ENCODE results near the gene PPP2R5D. TPM values are rescaled to one million over a fixed set of nuclear protein-coding genes. Genes with fewer than 3 reads are reported as not detected.

The PPP2R5D gene
- total RNA-seq, 3 donors from 2014 or later, result 35.9 to 45.0 (median 38.8) TPM

- ATAC-seq (no peak), DNase-seq (no peak)
- no peak for TF ChIP-seq CTCF (IDR thresholded peaks at IDR 0.05)
- Histone ChIP-seq H3K4me1 (ENCODE audit: low read depth) (peaks cover 11% of the 10 kb centered on the region), H3K36me3 (ENCODE audit: low read depth) (peaks cover 10% of the 10 kb centered on the region), H3K9me3 (no peaks in the 10 kb centered on the region), H3K4me3 (no peak overlapping the region)
- intact Hi-C loops (cut with DNase I, micrococcal nuclease), result no loop called here
Measured at GRCh38 chr6:43024436-43024835, 40.1 kb downstream of the PPP2R5D start.

- Histone ChIP-seq H3K4me3 (no peak overlapping the region), H3K9me3 (no peaks in the 10 kb centered on the region), H3K4me1 (ENCODE audit: low read depth) (peaks cover 7% of the 10 kb centered on the region), H3K36me3 (ENCODE audit: low read depth) (peaks cover 13% of the 10 kb centered on the region)
- intact Hi-C loops (cut with DNase I, micrococcal nuclease), result no loop called here
- TF ChIP-seq CTCF (IDR thresholded peaks at IDR 0.05), result no peak
- DNase-seq (peak in 1 of 3 donors; percentile 7), ATAC-seq (no peak)
Measured at GRCh38 chr6:43026365-43026764, 42.0 kb downstream of the PPP2R5D start.

GRCh38 chr6:43029120-43029519 lies 44.8 kb downstream of the PPP2R5D start:
- intact Hi-C loops (cut with DNase I, micrococcal nuclease), result no loop called here
- peak in 1 of 3 donors; percentile 17 for DNase-seq
- no peaks in the 10 kb centered on the region for H3K4me1 ChIP-seq (ENCODE audit: low read depth)
- TF ChIP-seq CTCF (IDR thresholded peaks at IDR 0.05), result no peak
- no peaks in the 10 kb centered on the region for H3K9me3 ChIP-seq
- peaks cover 13% of the 10 kb centered on the region for H3K36me3 ChIP-seq (ENCODE audit: low read depth)
- no peak overlapping the region for H3K4me3 ChIP-seq
- ATAC-seq, result no peak

GRCh38 chr6:43032326-43032725 lies 48.0 kb downstream of the PPP2R5D start:
- H3K36me3 ChIP-seq (ENCODE audit: low read depth), result peaks cover 10% of the 10 kb centered on the region
- intact Hi-C loops (cut with DNase I, micrococcal nuclease), result no loop called here

GRCh38 chr6:43033496-43034189 lies 49.3 kb downstream of the PPP2R5D start:
- intact Hi-C loops (cut with DNase I, micrococcal nuclease), result no loop called here
- no peak for ATAC-seq

More at GRCh38 chr6:43032326-43032725, 48.0 kb downstream of the PPP2R5D start:
- H3K4me3 ChIP-seq, result no peak overlapping the region
- TF ChIP-seq CTCF (IDR thresholded peaks at IDR 0.05), result no peak
- no peak for ATAC-seq
- DNase-seq, result no peak
- no peaks in the 10 kb centered on the region for H3K4me1 ChIP-seq (ENCODE audit: low read depth)
- H3K9me3 ChIP-seq, result no peaks in the 10 kb centered on the region

More at GRCh38 chr6:43033496-43034189, 49.3 kb downstream of the PPP2R5D start:
- TF ChIP-seq CTCF (IDR thresholded peaks at IDR 0.05), result no peak
- H3K4me1 ChIP-seq (ENCODE audit: low read depth), result no peaks in the 10 kb centered on the region
- H3K9me3 ChIP-seq, result no peaks in the 10 kb centered on the region
- DNase-seq, result no peak
- peaks cover 2% of the 10 kb centered on the region for H3K36me3 ChIP-seq (ENCODE audit: low read depth)
- H3K4me3 ChIP-seq, result no peak overlapping the region
